Stomach (tissue), 4 donors: ENCODE measurements around the gene MAN1A1.

Experiments
- POLR2A ChIP-seq, 4 donors: fragments of 450-650 bp; IDR thresholded peaks; one replicate each; pipeline ENCODE4 v1.6.1; 2016; ENCODE audit warnings: antibody characterized with exemption in 4 of 4, control low read depth in 2 of 4, mild to moderate bottlenecking in 1 of 4, moderate library complexity in 1 of 4
- TF ChIP-seq, protein P1 (sequence below), 7 experiments: fragments of 450-650 bp in 4 of 7; fragments of 200-600 bp in 3 of 7; sonication (generic) in 3 of 7; IDR thresholded peaks; one replicate each; pipeline ENCODE4 v1.5.1; 2016 to 2019; ENCODE audit warnings: antibody characterized with exemption in 7 of 7, control low read depth in 2 of 7, mild to moderate bottlenecking in 1 of 7

DNA sequence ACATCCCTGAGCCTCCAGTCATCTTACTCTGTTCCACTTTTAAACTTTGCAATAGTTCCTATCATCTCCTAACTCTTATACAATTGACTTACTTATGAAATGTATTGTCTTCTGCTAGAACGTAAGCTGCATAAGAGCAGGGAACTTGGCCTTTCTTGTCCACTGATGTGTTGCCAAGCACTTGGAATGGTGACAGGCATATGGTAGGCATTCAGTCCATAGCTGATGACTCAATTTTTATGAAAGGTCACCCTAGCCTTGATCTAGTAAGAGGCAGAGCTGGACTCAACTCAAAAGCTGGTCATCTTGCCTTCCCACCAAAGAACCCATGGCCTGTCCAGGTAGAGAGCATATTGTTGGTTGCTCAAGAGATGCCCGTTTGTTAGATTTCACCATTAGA is 188.7 kb downstream of the MAN1A1 start:
- no peak for TF ChIP-seq POLR2A (IDR thresholded peaks at IDR 0.05)
- TF ChIP-seq, protein P1, sequence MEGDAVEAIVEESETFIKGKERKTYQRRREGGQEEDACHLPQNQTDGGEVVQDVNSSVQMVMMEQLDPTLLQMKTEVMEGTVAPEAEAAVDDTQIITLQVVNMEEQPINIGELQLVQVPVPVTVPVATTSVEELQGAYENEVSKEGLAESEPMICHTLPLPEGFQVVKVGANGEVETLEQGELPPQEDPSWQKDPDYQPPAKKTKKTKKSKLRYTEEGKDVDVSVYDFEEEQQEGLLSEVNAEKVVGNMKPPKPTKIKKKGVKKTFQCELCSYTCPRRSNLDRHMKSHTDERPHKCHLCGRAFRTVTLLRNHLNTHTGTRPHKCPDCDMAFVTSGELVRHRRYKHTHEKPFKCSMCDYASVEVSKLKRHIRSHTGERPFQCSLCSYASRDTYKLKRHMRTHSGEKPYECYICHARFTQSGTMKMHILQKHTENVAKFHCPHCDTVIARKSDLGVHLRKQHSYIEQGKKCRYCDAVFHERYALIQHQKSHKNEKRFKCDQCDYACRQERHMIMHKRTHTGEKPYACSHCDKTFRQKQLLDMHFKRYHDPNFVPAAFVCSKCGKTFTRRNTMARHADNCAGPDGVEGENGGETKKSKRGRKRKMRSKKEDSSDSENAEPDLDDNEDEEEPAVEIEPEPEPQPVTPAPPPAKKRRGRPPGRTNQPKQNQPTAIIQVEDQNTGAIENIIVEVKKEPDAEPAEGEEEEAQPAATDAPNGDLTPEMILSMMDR (IDR thresholded peaks at IDR 0.05), result no peak
